Heart left ventricle (tissue), 16 donors: ENCODE results near the gene MPST. TPM values are rescaled to one million over a fixed set of nuclear protein-coding genes. Genes with fewer than 3 reads are reported as not detected.
A peak's percentile ranks its signal among the peaks of the same experiment; 100 is the strongest.

Experiments
- ATAC-seq, 4 donors: fragments of 200-7000 bp; cut with Tn5 transposase; one replicate each; pipeline ENCODE4 v1.9.1; 2020 to 2022; ENCODE audit warnings: moderate library complexity in 4 of 4, mild to moderate bottlenecking in 3 of 4, moderate number of reproducible peaks in 1 of 4
- DNase-seq, 5 donors: peaks; one replicate each; pipeline ENCODE4 v3.0.0-alpha.2; 2020
- H3K27ac ChIP-seq, 12 donors: fragments of 200-600 bp; sonication (generic) in 4 of 12; one replicate each; pipeline versions ENCODE4 v1.5.0 to v1.8.0; 2016 to 2022; ENCODE audit warnings: mild to moderate bottlenecking in 2 of 12
- H3K27me3 ChIP-seq, 9 donors: fragments of 200-600 bp; sonication (generic) in 2 of 9; one replicate each; pipeline versions ENCODE4 v1.5.1 to v1.8.0; 2016 to 2022; ENCODE audit warnings: mild to moderate bottlenecking in 3 of 9
- H3K36me3 ChIP-seq, 9 donors: fragments of 200-600 bp; sonication (generic) in 2 of 9; one replicate each; pipeline versions ENCODE4 v1.5.0 to v1.8.0; 2018 to 2022; ENCODE audit warnings: mild to moderate bottlenecking in 2 of 9
- H3K4me1 ChIP-seq, 12 donors: fragments of 200-600 bp; sonication (generic) in 4 of 12; one replicate each; pipeline versions ENCODE4 v1.5.0 to v1.8.0; 2016 to 2022; ENCODE audit warnings: mild to moderate bottlenecking in 3 of 12
- H3K4me3 ChIP-seq, 12 donors: fragments of 200-600 bp; sonication (generic) in 4 of 12; one replicate each; pipeline versions ENCODE4 v1.5.0 to v1.8.0; 2017 to 2022; ENCODE audit warnings: mild to moderate bottlenecking in 9 of 12, moderate library complexity in 4 of 12
- H3K9me3 ChIP-seq, 12 donors: fragments of 200-600 bp; sonication (generic) in 4 of 12; one replicate each; pipeline versions ENCODE4 v1.5.0 to v1.8.0; 2016 to 2022; ENCODE audit warnings: mild to moderate bottlenecking in 1 of 12
- POLR2A ChIP-seq, 2 donors: fragments of 450-650 bp; IDR thresholded peaks; one replicate each; pipeline ENCODE4 v1.6.1; 2017; ENCODE audit warnings: antibody characterized with exemption in 2 of 2, mild to moderate bottlenecking in 2 of 2, moderate library complexity in 2 of 2
- WGBS, 4 donors: extraction: QIAGEN DNeasy Blood & Tissue Kit in 2 of 4; methylation state at CpG; one replicate each; pipeline versions ENCODE4 v1.1.5 to v1.1.7; 2013 to 2018; 5-methylcytosine and 5-hydroxymethylcytosine counted together
- intact Hi-C, 10 donors: fragments of 100-400 bp; cut with DNase I; formaldehyde crosslinking; loops; one replicate each; pipeline versions ENCODE4 v1.11.1 to v1.14.2; 2022
- polyA plus RNA-seq, 2 donors: library from polyadenylated mRNA; stranded (reverse); fragments of 200-250 nt; gene quantifications; one replicate each; pipeline ENCODE4 v1.2.3, GENCODE V29; 2013
- total RNA-seq, 9 donors: library from RNA; depleted of rRNA in 2 of 9; stranded (reverse); fragments of >200 nt in 2 of 9; fragmentation: NEBNext Ultra II Directional in 3 of 9; extraction: Animal tissue kit (Norgen Biotek cat#: 25700) in 3 of 9; gene quantifications; one replicate each; pipeline versions ENCODE4 v1.1.0 to v1.2.4, GENCODE V29; 2016 to 2023
- TF ChIP-seq, protein P1 (sequence below), 12 donors: fragments of 200-600 bp; sonication (generic) in 4 of 12; IDR thresholded peaks; one replicate each; pipeline versions ENCODE4 v1.5.0 to v1.8.0; 2018 to 2022; ENCODE audit warnings: antibody characterized with exemption in 12 of 12, mild to moderate bottlenecking in 5 of 12
- donor health status: ischemic (EF 13 %, LVEDD 7.1; RV severe dilation, severe dysfunction).
- donor health status: healthy with polysubstance abuse.
- donor health status: DM: no; HTN: yes; CAD: no.
- donor health status: DM: no; HTN: no; CAD: no.
- donor health status: ischemic (EF 25% LVEDD 6.9; RV normal size, moderate dysfunction).
- donor health status: ischemic (EF 25% LVEDD 5.7; RV mildly dilated, moderate dysfunction).
- donor health status: healthy.
- donor health status: DM: yes; HTN: yes; CAD: no.
- donor health status: ischemic (EF 35%, LVEDD 5.7; RV mildly dilated, moderate dysfunction).
- donor health status: nonischemic (EF 11% LVEDD 7.7; RV severe dilation, severe dysfunction).
- donor health status: DM: yes; HTN: yes; CAD: no.
- donor health status: PGD.
- donor health status: ischemic (EF 29% LVEDD 5.4; RV normal size, mild dysfunction).
- donor health status: nonischemic (EF 23%, LVEDD 6.1; RV moderate dilation, normal function).

The MPST gene
- total and polyA plus RNA-seq, 11 donors: 27.5 to 157 (median 59.9) TPM

DNA sequence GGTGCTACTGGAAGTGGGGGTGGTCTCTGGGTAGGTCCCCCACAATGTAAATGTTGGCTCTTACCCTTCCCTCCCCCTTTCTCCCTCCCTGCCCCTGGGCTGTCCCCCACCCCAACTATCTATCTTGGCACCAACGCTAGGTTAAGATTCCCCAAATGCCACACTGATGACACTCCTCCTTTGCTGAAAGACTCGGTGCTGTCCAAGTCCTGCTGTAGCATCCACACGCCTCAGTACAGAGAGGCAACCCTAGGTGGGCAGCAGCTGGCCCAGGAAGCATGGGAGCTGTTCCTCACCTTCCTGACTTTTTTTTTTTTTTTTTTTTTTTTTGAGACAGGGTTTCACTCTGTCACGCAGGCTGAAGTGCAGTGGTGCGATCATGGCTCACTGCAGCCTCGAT lies 28.6 kb downstream of the MPST start:
- TF ChIP-seq POLR2A (IDR thresholded peaks at IDR 0.05): no peak
- TF ChIP-seq, protein P1, sequence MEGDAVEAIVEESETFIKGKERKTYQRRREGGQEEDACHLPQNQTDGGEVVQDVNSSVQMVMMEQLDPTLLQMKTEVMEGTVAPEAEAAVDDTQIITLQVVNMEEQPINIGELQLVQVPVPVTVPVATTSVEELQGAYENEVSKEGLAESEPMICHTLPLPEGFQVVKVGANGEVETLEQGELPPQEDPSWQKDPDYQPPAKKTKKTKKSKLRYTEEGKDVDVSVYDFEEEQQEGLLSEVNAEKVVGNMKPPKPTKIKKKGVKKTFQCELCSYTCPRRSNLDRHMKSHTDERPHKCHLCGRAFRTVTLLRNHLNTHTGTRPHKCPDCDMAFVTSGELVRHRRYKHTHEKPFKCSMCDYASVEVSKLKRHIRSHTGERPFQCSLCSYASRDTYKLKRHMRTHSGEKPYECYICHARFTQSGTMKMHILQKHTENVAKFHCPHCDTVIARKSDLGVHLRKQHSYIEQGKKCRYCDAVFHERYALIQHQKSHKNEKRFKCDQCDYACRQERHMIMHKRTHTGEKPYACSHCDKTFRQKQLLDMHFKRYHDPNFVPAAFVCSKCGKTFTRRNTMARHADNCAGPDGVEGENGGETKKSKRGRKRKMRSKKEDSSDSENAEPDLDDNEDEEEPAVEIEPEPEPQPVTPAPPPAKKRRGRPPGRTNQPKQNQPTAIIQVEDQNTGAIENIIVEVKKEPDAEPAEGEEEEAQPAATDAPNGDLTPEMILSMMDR (IDR thresholded peaks at IDR 0.05): no peak
- DNase-seq (no peak), ATAC-seq (no peak)
- Histone ChIP-seq H3K4me3 (no peak overlapping the region), H3K27ac (no peak overlapping the region), H3K4me1 (peaks cover 0 to 29% (median 15%) of the 10 kb centered on the region in 12 donors), H3K9me3 (no peaks in the 10 kb centered on the region), H3K36me3 (no peaks in the 10 kb centered on the region), H3K27me3 (peaks cover 0 to 2% (median 0%) of the 10 kb centered on the region in 9 donors)
- WGBS, 4 donors: 72 to 86% (median 78%) methylated on average over 6 of the region's 6 CpGs
- intact Hi-C loops: loop anchor here in 5 of 10 donors (10.0 kb wide), 2 partner anchors 173 to 263 kb away; no protein-coding TSS in a partner anchor

DNA sequence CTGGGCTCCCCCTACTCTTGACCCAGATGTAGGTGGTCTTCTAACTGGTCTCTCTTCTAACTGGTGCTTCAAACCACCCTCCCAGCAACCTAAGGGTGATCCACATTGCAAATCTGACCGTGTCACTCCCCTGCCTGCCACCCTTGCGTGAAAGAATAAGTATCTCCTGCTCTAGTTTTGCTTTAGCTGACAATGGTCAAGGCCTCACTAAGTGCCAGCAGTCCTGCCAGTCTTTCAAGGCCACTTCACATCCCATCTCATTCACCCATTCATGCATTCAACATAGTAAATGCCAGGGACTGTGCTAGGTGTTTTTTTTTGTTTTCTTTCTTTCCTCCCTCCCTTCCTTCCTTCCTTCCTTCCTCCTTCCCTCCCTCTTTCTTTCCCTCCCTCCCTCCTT lies 29.7 kb downstream of the MPST start:
- TF ChIP-seq POLR2A (IDR thresholded peaks at IDR 0.05): no peak
- TF ChIP-seq, protein P1 (IDR thresholded peaks at IDR 0.05): no peak
- intact Hi-C loops: loop anchor here in 5 of 10 donors (10.0 kb wide), 2 partner anchors 174 to 264 kb away; no protein-coding TSS in a partner anchor
- peaks cover 0 to 32% (median 21%) of the 10 kb centered on the region in 12 donors for H3K4me1 ChIP-seq

GRCh38 chr22:37050913-37051312 lies 31.4 kb downstream of the MPST start:
- Histone ChIP-seq H3K27ac (peak overlapping the region in 2 of 12 donors; percentile 51 to 84), H3K36me3 (peaks cover 0 to 16% (median under 1%) of the 10 kb centered on the region in 9 donors), H3K9me3 (no peaks in the 10 kb centered on the region), H3K27me3 (no peaks in the 10 kb centered on the region), H3K4me3 (peak overlapping the region in 8 of 12 donors; percentile 63 to 96 (median 78)), H3K4me1 (peaks cover 0 to 32% (median 21%) of the 10 kb centered on the region in 12 donors)
- 77 to 91% (median 79%) methylated on average over 6 of the region's 6 CpGs for WGBS, 4 donors
- no peak for TF ChIP-seq POLR2A (IDR thresholded peaks at IDR 0.05)
- TF ChIP-seq, protein P1 (IDR thresholded peaks at IDR 0.05): no peak
- DNase-seq (no peak), ATAC-seq (no peak)
- intact Hi-C loops: no loop called here

More for the DNA sequence above, 29.7 kb downstream of the MPST start:
- no peak overlapping the region for H3K27ac ChIP-seq
- H3K27me3 ChIP-seq: no peaks in the 10 kb centered on the region
- H3K9me3 ChIP-seq: no peaks in the 10 kb centered on the region
- no peak overlapping the region for H3K4me3 ChIP-seq
- ATAC-seq (no peak), DNase-seq (no peak)
- WGBS, 4 donors: 72 to 88% (median 79%) methylated on average over 2 of the region's 2 CpGs
- H3K36me3 ChIP-seq: no peaks in the 10 kb centered on the region

DNA sequence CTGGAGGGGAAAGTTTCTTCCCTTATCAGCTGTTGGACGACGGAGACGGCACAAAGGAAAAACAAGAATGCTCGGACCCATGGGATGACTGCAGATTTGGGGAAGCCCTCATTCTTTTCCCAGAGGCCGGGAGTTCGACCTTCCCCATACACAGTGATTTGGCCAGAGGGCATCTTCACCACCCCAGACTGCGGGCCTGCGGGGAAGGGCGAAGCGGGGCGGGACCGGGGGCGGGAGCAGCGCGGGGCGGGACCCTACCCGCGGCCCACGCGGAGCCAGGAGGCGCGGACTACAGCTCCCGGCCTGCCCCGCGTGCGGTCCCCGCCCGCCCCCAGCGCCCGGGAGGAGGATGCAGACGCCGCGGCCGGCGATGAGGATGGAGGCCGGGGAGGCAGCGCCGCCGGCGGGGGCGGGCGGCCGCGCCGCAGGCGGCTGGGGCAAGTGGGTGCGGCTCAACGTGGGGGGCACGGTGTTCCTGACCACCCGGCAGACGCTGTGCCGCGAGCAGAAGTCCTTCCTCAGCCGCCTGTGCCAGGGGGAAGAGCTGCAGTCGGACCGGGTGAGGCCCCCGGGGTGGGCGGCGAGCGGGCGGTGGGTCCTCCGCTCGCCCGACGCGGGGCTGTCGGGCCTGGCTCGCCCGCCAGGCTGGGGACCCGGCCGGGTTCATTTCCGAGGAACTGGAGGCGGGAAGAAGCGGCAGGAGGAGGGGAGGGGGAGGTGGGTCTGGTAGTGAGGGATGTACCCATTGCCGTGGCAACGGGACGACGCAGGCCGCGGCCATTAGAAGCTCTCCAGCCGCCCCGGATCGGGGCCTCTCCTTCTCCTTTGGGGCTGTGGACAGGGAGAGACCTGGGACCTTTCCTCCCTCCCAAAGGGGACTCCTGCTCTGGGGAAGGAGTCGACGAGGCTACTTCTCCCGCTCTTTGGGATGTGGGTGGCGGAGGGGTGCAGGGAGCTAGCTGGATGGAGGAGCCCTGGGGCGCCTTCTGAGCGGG lies 32.1 kb downstream of the MPST start, which contains the start of gene KCTD17:
Gene KCTD17, plus strand, starts transcription at position 352 of the 995 bp plus-strand sequence. Its CDS starts 19 bp downstream, at position 371.
- no peaks in the 10 kb centered on the region for H3K9me3 ChIP-seq
- TF ChIP-seq POLR2A (IDR thresholded peaks at IDR 0.05): peak in 1 of 2 donors; percentile 70
- TF ChIP-seq, protein P1 (IDR thresholded peaks at IDR 0.05): peak in 2 of 12 donors; percentile 8 to 21
- H3K27ac ChIP-seq: peak within 1 kb of the TSS in 7 of 12 donors; percentile 19 to 84 (median 48)
- intact Hi-C loops: no loop called here
- peak; percentile 73 to 90 (median 79) for DNase-seq
- ATAC-seq: peak in 3 of 4 donors; percentile 84 to 94 (median 87)
- H3K36me3 ChIP-seq: peaks cover 0 to 24% (median 8%) of the 10 kb centered on the region in 9 donors
- peak within 1 kb of the TSS; percentile 61 to 96 (median 75) for H3K4me3 ChIP-seq
- H3K4me1 ChIP-seq: peaks cover 0 to 32% (median 21%) of the 10 kb centered on the region in 12 donors
- H3K27me3 ChIP-seq: no peaks in the 10 kb centered on the region
- 5 to 7% (median 7%) methylated on average over 44 to 89 of the region's 89 CpGs for WGBS, 4 donors
